ENCODE data around the gene GLB1L2.

GLB1L2 gene

GRCh38 chr11:134359646-134360045, 27.9 kb downstream of the GLB1L2 start:
- peak overlapping the region; percentile 26; the same call in 1 of the 2 replicates for H3K27ac ChIP-seq
- TF ChIP-seq CTCF (conservative IDR thresholded peaks at IDR 0.05), result no peak

GRCh38 chr11:134360050-134360835, 28.5 kb downstream of the GLB1L2 start:
- TF ChIP-seq CTCF (conservative IDR thresholded peaks at IDR 0.05), result peak; percentile 94
- peak overlapping the region; percentile 26; the same call in 1 of the 2 replicates for H3K27ac ChIP-seq

GRCh38 chr11:134361661-134362060, 29.9 kb downstream of the GLB1L2 start:
- peak overlapping the region; percentile 26; the same call in 1 of the 2 replicates for H3K27ac ChIP-seq
- no peak for TF ChIP-seq CTCF (conservative IDR thresholded peaks at IDR 0.05)

- TF ChIP-seq CTCF (conservative IDR thresholded peaks at IDR 0.05), result no peak
- peak overlapping the region; percentile 83 for H3K27ac ChIP-seq
Observed at GRCh38 chr11:134362192-134362901, 30.6 kb downstream of the GLB1L2 start.

GRCh38 chr11:134363161-134363560, 31.4 kb downstream of the GLB1L2 start:
- H3K27ac ChIP-seq, result peak overlapping the region; percentile 83
- no peak for TF ChIP-seq CTCF (conservative IDR thresholded peaks at IDR 0.05)

GRCh38 chr11:134363592-134363991, 31.8 kb downstream of the GLB1L2 start:
- H3K27ac ChIP-seq, result peak overlapping the region; percentile 83
- no peak for TF ChIP-seq CTCF (conservative IDR thresholded peaks at IDR 0.05)

GRCh38 chr11:134364261-134364660, 32.5 kb downstream of the GLB1L2 start:
- peak overlapping the region; percentile 83 for H3K27ac ChIP-seq
- TF ChIP-seq CTCF (conservative IDR thresholded peaks at IDR 0.05), result no peak

All from VCaP (cell line).